ENCODE results near the gene CDH5.

CDH5 gene

DNA sequence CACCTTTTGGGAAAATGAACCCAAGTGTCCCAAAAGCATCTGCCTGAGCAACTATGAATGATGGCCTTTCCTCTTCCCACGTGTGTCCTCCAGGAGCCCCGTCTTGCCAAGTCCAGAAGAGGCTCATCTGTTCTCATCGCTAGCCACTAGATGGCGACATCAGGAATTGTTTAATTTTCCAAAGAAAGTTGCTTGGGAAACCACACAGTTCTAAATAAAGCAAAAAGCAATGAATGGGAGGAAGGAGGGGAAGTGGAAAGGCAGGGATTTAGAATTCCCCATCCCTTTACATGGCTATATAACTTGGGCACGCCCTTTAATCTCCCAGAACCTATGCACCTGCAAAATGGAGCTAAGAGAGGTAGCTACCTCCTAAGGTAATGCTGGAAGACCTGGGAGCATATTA, 9.0 kb upstream of the CDH5 start:
- H3K27ac ChIP-seq = no peak overlapping the region
- no peak for TF ChIP-seq ZFX (IDR thresholded peaks at IDR 0.05)
- TF ChIP-seq, protein P1, sequence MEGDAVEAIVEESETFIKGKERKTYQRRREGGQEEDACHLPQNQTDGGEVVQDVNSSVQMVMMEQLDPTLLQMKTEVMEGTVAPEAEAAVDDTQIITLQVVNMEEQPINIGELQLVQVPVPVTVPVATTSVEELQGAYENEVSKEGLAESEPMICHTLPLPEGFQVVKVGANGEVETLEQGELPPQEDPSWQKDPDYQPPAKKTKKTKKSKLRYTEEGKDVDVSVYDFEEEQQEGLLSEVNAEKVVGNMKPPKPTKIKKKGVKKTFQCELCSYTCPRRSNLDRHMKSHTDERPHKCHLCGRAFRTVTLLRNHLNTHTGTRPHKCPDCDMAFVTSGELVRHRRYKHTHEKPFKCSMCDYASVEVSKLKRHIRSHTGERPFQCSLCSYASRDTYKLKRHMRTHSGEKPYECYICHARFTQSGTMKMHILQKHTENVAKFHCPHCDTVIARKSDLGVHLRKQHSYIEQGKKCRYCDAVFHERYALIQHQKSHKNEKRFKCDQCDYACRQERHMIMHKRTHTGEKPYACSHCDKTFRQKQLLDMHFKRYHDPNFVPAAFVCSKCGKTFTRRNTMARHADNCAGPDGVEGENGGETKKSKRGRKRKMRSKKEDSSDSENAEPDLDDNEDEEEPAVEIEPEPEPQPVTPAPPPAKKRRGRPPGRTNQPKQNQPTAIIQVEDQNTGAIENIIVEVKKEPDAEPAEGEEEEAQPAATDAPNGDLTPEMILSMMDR (conservative IDR thresholded peaks at IDR 0.05) = peak; percentile 84

GRCh38 chr16:66358231-66358630, 8.3 kb upstream of the CDH5 start:
- TF ChIP-seq, protein P1 (conservative IDR thresholded peaks at IDR 0.05) = no peak
- no peak for TF ChIP-seq ZFX (IDR thresholded peaks at IDR 0.05)
- H3K27ac ChIP-seq = no peak overlapping the region

- H3K27ac ChIP-seq = no peak overlapping the region
- TF ChIP-seq, protein P1 (conservative IDR thresholded peaks at IDR 0.05) = no peak
Measured at GRCh38 chr16:66359012-66359411, 7.5 kb upstream of the CDH5 start.

- TF ChIP-seq, protein P1 (conservative IDR thresholded peaks at IDR 0.05) = no peak
- TF ChIP-seq ZFX (IDR thresholded peaks at IDR 0.05) = no peak
- H3K27ac ChIP-seq = no peak overlapping the region
Measured at GRCh38 chr16:66359811-66360608, 6.5 kb upstream of the CDH5 start.

DNA sequence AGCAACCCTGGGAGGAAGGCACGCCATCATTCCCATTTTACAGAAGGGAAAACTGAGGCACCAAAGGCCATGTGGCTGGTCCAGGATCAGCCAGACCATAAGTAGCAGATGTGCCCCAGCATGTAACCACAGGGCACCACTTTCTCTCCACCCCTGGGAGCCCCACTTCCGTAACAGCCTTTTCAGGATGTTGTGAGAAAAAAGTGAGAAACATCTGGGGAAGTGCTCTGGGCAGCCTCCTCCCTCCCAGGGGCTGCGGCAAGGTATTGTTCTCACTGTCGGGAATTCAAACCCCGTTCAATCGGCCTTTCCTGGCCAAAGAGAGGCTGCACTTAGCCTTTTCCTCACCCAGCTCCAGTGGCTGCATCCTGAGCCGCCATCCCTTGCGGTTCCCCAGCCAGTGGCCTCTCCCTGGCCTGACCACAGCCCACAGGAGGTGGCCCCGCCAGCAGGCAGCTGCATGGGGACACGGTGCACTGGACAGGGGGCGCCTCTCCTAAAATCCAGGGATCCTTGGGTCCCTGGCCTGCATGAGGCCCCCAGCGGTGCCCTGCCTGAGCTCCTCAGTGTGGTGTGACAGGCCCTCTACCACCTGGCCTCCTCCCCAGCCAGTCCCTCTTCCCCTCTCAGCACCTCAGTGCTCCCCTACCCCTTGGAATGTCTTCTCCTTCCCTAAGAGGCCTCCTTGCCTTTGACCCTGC, 5.7 kb upstream of the CDH5 start:
- H3K27ac ChIP-seq = no peak overlapping the region
- TF ChIP-seq ZFX (IDR thresholded peaks at IDR 0.05) = no peak
- TF ChIP-seq, protein P1 (conservative IDR thresholded peaks at IDR 0.05) = no peak

GRCh38 chr16:66361604-66362135, 4.8 kb upstream of the CDH5 start:
- H3K27ac ChIP-seq = no peak overlapping the region
- no peak for TF ChIP-seq ZFX (IDR thresholded peaks at IDR 0.05)
- TF ChIP-seq, protein P1 (conservative IDR thresholded peaks at IDR 0.05) = no peak

DNA sequence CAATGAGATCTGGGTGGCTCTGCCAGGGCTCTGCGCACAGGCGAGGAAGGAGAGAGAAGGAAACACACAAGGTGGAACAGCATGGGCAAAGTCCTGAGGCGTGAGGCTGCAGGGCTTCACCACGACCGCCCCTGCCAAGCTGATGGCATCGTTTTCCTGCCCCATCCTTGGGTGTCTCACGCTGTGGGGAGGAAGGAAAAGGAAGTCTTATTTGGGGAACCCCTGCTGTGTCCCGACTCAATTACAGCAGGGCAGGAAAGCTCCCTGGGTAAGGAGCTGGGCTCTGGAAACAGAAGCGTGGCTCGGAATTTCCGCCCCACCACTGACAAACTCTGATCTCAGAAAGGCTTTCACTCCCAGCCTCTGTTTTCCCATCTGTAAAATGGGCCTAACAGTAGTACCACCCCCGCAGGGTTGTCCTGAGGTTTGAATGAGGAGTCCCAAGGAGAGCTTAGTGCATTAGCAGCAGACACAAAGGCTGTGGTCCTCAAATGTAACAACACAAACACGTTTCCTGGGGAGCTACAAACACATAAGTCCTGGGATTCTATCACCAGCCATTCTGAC, 3.2 kb upstream of the CDH5 start:
- H3K27ac ChIP-seq = peak overlapping the region; percentile 88
- TF ChIP-seq, protein P1 (conservative IDR thresholded peaks at IDR 0.05) = no peak
- no peak for TF ChIP-seq ZFX (IDR thresholded peaks at IDR 0.05)
